Spleen (tissue), 11 donors: Measurements from ENCODE around the gene PUS10. TPM values are rescaled to one million over a fixed set of nuclear protein-coding genes. Genes with fewer than 3 reads are reported as not detected.

ENCODE experiments used
- DNase-seq: peaks from one replicate; pipeline ENCODE4 v3.0.0-alpha.2; 2020
- H3K27ac ChIP-seq, 8 donors: fragments of 200-600 bp; sonication (generic) in 7 of 8; 1 replicate in 4 of 8; 2 replicates in 4 of 8; pipeline versions ENCODE4 v1.5.0 to v1.8.0; 2016 to 2021; ENCODE audit warnings: inconsistent platforms in 4 of 8, mild to moderate bottlenecking in 4 of 8, moderate library complexity in 1 of 8
- H3K27me3 ChIP-seq, 7 donors: fragments of 200-600 bp; sonication (generic) in 6 of 7; replicated peaks in 1 of 7; 1 replicate in 4 of 7; 2 replicates in 3 of 7; pipeline versions ENCODE4 v1.5.0 to v1.8.0; 2016 to 2021; ENCODE audit warnings: inconsistent platforms in 3 of 7, mild to moderate bottlenecking in 1 of 7
- H3K36me3 ChIP-seq, 6 donors: fragments of 200-600 bp; sonication (generic) in 5 of 6; 1 replicate in 4 of 6; 2 replicates in 2 of 6; pipeline versions ENCODE4 v1.5.0 to v1.8.0; 2016 to 2021; ENCODE audit warnings: inconsistent platforms in 2 of 6
- H3K4me1 ChIP-seq, 6 donors: fragments of 200-600 bp; sonication (generic) in 5 of 6; 1 replicate in 3 of 6; 2 replicates in 3 of 6; pipeline versions ENCODE4 v1.5.0 to v1.8.0; 2016 to 2021; ENCODE audit warnings: inconsistent platforms in 3 of 6
- H3K4me3 ChIP-seq, 8 donors: fragments of 200-600 bp; sonication (generic) in 7 of 8; 1 replicate in 4 of 8; 2 replicates in 4 of 8; pipeline versions ENCODE4 v1.5.0 to v1.8.0; 2016 to 2021; ENCODE audit warnings: inconsistent platforms in 4 of 8, mild to moderate bottlenecking in 4 of 8, moderate library complexity in 2 of 8
- H3K9me3 ChIP-seq, 8 donors: fragments of 200-600 bp; sonication (generic) in 7 of 8; 1 replicate in 4 of 8; 2 replicates in 4 of 8; pipeline versions ENCODE4 v1.5.0 to v1.8.0; 2016 to 2021; ENCODE audit warnings: inconsistent platforms in 4 of 8
- CTCF ChIP-seq, 11 experiments: fragments of 200-600 bp in 7 of 11; fragments of 450-650 bp in 4 of 11; sonication (generic) in 4 of 11; IDR thresholded peaks in 8 of 11; conservative IDR thresholded peaks in 3 of 11; 1 replicate in 7 of 11; 2 replicates in 4 of 11; pipeline versions ENCODE4 v1.4.0 to v1.8.0; 2016 to 2021; ENCODE audit warnings: antibody characterized with exemption in 11 of 11, inconsistent platforms in 4 of 11, mild to moderate bottlenecking in 1 of 11
- POLR2A ChIP-seq, 3 donors: fragments of 450-650 bp; IDR thresholded peaks; one replicate each; pipeline ENCODE4 v1.5.1; 2017; ENCODE audit warnings: antibody characterized with exemption in 3 of 3, mild to moderate bottlenecking in 1 of 3
- POLR2AphosphoS5 ChIP-seq, 3 donors: sonication (generic); formaldehyde crosslinking; IDR thresholded peaks; one replicate each; pipeline ENCODE4 v1.5.1; 2017; ENCODE audit warnings: antibody characterized with exemption in 3 of 3
- WGBS, 5 donors: extraction: QIAGEN DNeasy Blood & Tissue Kit in 3 of 5; methylation state at CpG; one replicate each; pipeline versions ENCODE4 v1.1.5 to v1.1.7; 2013 to 2018; 5-methylcytosine and 5-hydroxymethylcytosine counted together
- intact Hi-C: fragments of 100-400 bp; cut with DNase I; formaldehyde crosslinking; loops from one replicate; pipeline ENCODE4 v1.15.0; 2023; ENCODE audit warnings: low total_unique reads
- polyA plus RNA-seq, 3 donors: library from polyadenylated mRNA; stranded (reverse); fragments of 200-250 nt; gene quantifications; one replicate each; pipeline ENCODE4 v1.2.1, GENCODE V29; 2013
- total RNA-seq, 7 donors: library from RNA; depleted of rRNA in 3 of 7; stranded (reverse); fragments of >200 nt in 3 of 7; fragmentation: NEBNext Ultra II Directional in 4 of 7; extraction: Animal tissue kit (Norgen Biotek cat#: 25700) in 4 of 7; gene quantifications; one replicate each; pipeline versions ENCODE4 v1.1.0 to v1.2.1, GENCODE V29; 2016 to 2021
- donor health status: healthy with polysubstance abuse.
- donor health status: DM: no; HTN: no; CAD: no; lungs with moderate emphysema.
- donor health status: DM: no; HTN: no; CAD: no.
- donor health status: Bipolar disorder and iron deficiency.
- donor health status: healthy.
- donor health status: DM: no; HTN: no; CAD: no.
- donor health status: DM: yes; HTN: yes; CAD: no.

Gene PUS10
- total and polyA plus RNA-seq, 10 donors, result 3.5 to 12.6 (median 6.4) TPM

- Histone ChIP-seq H3K4me1 (peaks cover 24 to 67% (median 41%) of the 10 kb centered on the region in 6 donors), H3K27me3 (no peaks in the 10 kb centered on the region), H3K36me3 (peaks cover 0 to 15% (median 3%) of the 10 kb centered on the region in 6 donors), H3K27ac (peak overlapping the region; percentile 73 to 94 (median 88)), H3K4me3 (peak overlapping the region; percentile 68 to 98 (median 92)), H3K9me3 (peaks cover 0 to 3% (median 0%) of the 10 kb centered on the region in 8 donors)
- TF ChIP-seq POLR2A (IDR thresholded peaks at IDR 0.05) (no peak), POLR2AphosphoS5 (IDR thresholded peaks at IDR 0.05) (peak in 2 of 3 donors; percentile 69 to 79), CTCF (IDR thresholded peaks at IDR 0.05 in 8 of 11, conservative IDR thresholded peaks at IDR 0.05 in 3 of 11) (peak in 1 of 11 experiments; percentile 8)
- WGBS, 5 donors, result 0 to 1% (median 0%) methylated on average over 27 of the region's 27 CpGs
- intact Hi-C loops, result no loop called here
- peak; percentile 87 for DNase-seq
These were observed 976 bp downstream of the PUS10 start for GRCh38 chr2:61017003-61017555.

- intact Hi-C loops, result no loop called here
- peaks cover 24 to 67% (median 41%) of the 10 kb centered on the region in 6 donors for H3K4me1 ChIP-seq
- peak overlapping the region; percentile 68 to 98 (median 92) for H3K4me3 ChIP-seq
- TF ChIP-seq CTCF (IDR thresholded peaks at IDR 0.05 in 8 of 11, conservative IDR thresholded peaks at IDR 0.05 in 3 of 11) (no peak), POLR2AphosphoS5 (IDR thresholded peaks at IDR 0.05) (no peak), POLR2A (IDR thresholded peaks at IDR 0.05) (no peak)
- peak overlapping the region; percentile 73 to 94 (median 88) for H3K27ac ChIP-seq
- H3K9me3 ChIP-seq, result no peaks in the 10 kb centered on the region
- no peak for DNase-seq
- peaks cover 0 to 9% (median 0%) of the 10 kb centered on the region in 6 donors for H3K36me3 ChIP-seq
- WGBS, 5 donors, result 3 to 4% (median 3%) methylated on average over 16 of the region's 16 CpGs
- H3K27me3 ChIP-seq, result no peaks in the 10 kb centered on the region
These were observed 1.6 kb downstream of the PUS10 start for GRCh38 chr2:61016392-61017002.

DNA sequence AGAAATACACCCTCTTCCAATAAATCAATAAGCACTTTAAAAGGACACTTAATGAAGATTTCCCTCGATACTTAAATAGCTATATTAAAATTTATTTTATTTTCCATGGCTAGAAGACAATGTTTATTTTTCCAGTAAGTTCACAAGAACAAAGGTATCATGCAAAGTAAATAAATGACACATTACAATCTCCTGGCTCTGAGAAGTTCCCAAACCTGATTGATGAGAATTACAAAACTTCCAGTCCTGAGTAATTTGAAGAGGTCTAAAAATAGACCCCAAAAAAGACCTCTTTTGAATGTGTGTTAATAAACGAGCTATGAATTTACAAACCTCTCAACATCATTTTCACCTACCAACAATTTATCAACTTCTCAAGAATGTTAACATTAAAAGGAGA lies 2.1 kb downstream of the PUS10 start:
- TF ChIP-seq POLR2AphosphoS5 (IDR thresholded peaks at IDR 0.05) (no peak), CTCF (IDR thresholded peaks at IDR 0.05 in 8 of 11, conservative IDR thresholded peaks at IDR 0.05 in 3 of 11) (no peak), POLR2A (IDR thresholded peaks at IDR 0.05) (no peak)
- Histone ChIP-seq H3K9me3 (no peaks in the 10 kb centered on the region), H3K36me3 (peaks cover 0 to 4% (median 0%) of the 10 kb centered on the region in 6 donors), H3K4me3 (peak overlapping the region in 6 of 8 donors; percentile 68 to 98 (median 92)), H3K4me1 (peaks cover 24 to 61% (median 38%) of the 10 kb centered on the region in 6 donors), H3K27me3 (no peaks in the 10 kb centered on the region), H3K27ac (no peak overlapping the region)
- intact Hi-C loops, result no loop called here
- 46 to 67% (median 55%) methylated on average over 2 of the region's 2 CpGs for WGBS, 5 donors
- DNase-seq, result no peak

GRCh38 chr2:61014763-61015162 lies 3.3 kb downstream of the PUS10 start:
- no peaks in the 10 kb centered on the region for H3K9me3 ChIP-seq
- no peak for DNase-seq
- intact Hi-C loops, result no loop called here
- H3K4me3 ChIP-seq, result no peak overlapping the region
- H3K4me1 ChIP-seq, result peaks cover 21 to 49% (median 28%) of the 10 kb centered on the region in 6 donors
- H3K27ac ChIP-seq, result peak overlapping the region in 3 of 8 donors; percentile 5 to 59 (median 39)
- TF ChIP-seq POLR2A (IDR thresholded peaks at IDR 0.05) (no peak), CTCF (IDR thresholded peaks at IDR 0.05 in 8 of 11, conservative IDR thresholded peaks at IDR 0.05 in 3 of 11) (no peak), POLR2AphosphoS5 (IDR thresholded peaks at IDR 0.05) (no peak)
- H3K27me3 ChIP-seq, result no peaks in the 10 kb centered on the region
- peaks cover 0 to 9% (median 0%) of the 10 kb centered on the region in 6 donors for H3K36me3 ChIP-seq
- 54 to 79% (median 75%) methylated on average over 3 of the region's 3 CpGs for WGBS, 5 donors
